GM23248 (cell line): ENCODE data around the gene UTY. TPM values are rescaled to one million over a fixed set of nuclear protein-coding genes. Genes with fewer than 3 reads are reported as not detected.

Experiments used
- DNase-seq: peaks from one replicate; pipeline ENCODE4 v3.0.0-alpha.2; 2015
- H2AFZ ChIP-seq: fragments of 200-600 bp; sonication (generic); 2 replicates; pipeline ENCODE4 v1.6.1; 2016; ENCODE audit warnings: antibody characterized with exemption
- H3F3A ChIP-seq: fragments of 200-600 bp; sonication (generic); 2 replicates; pipeline ENCODE4 v1.6.1; 2016; ENCODE audit warnings: mild to moderate bottlenecking, antibody characterized with exemption, mixed run types; ENCODE audit not compliant: insufficient read depth
- H3K27ac ChIP-seq: fragments of 200-600 bp; sonication (generic); 2 replicates; pipeline ENCODE4 v1.5.1; 2016; ENCODE audit warnings: mild to moderate bottlenecking
- H3K27me3 ChIP-seq: fragments of 200-600 bp; sonication (generic); replicated peaks from 2 replicates; pipeline ENCODE4 v1.6.1; 2016; ENCODE audit warnings: mild to moderate bottlenecking; ENCODE audit not compliant: insufficient read depth
- H3K36me3 ChIP-seq: fragments of 200-600 bp; sonication (generic); 2 replicates; pipeline ENCODE4 v1.6.1; 2016; ENCODE audit warnings: low read depth, mild to moderate bottlenecking
- H3K4me1 ChIP-seq: fragments of 200-600 bp; sonication (generic); 2 replicates; pipeline ENCODE4 v1.6.1; 2016; ENCODE audit warnings: mild to moderate bottlenecking; ENCODE audit not compliant: insufficient read depth
- H3K4me2 ChIP-seq: fragments of 200-600 bp; sonication (generic); one replicate; pipeline ENCODE4 v1.6.1; 2016; ENCODE audit warnings: mild to moderate bottlenecking; ENCODE audit not compliant: unreplicated experiment
- H3K4me3 ChIP-seq: fragments of 200-600 bp; sonication (generic); 2 replicates; pipeline ENCODE4 v1.5.1; 2016; ENCODE audit warnings: mild to moderate bottlenecking
- H3K79me2 ChIP-seq: fragments of 200-600 bp; sonication (generic); 2 replicates; pipeline ENCODE4 v1.6.1; 2016; ENCODE audit warnings: mild to moderate bottlenecking; ENCODE audit not compliant: insufficient read depth
- H3K9ac ChIP-seq: fragments of 200-600 bp; sonication (generic); 2 replicates; pipeline ENCODE4 v1.6.1; 2016; ENCODE audit warnings: mild to moderate bottlenecking
- H3K9me2 ChIP-seq: fragments of 200-600 bp; sonication (generic); 2 replicates; pipeline ENCODE4 v1.6.1; 2016; ENCODE audit warnings: mixed run types, mild to moderate bottlenecking, moderate library complexity; ENCODE audit not compliant: insufficient read depth
- H3K9me3 ChIP-seq: fragments of 200-600 bp; sonication (generic); one replicate; pipeline ENCODE4 v1.6.1; 2017; ENCODE audit warnings: low read depth
- H4K20me1 ChIP-seq: fragments of 200-600 bp; sonication (generic); 2 replicates; pipeline ENCODE4 v1.6.0; 2016; ENCODE audit not compliant: insufficient read depth
- EZH2 ChIP-seq: fragments of 200-600 bp; sonication (generic); IDR thresholded peaks from 2 replicates; pipeline ENCODE4 v1.6.1; 2018; ENCODE audit warnings: antibody characterized with exemption, mild to moderate bottlenecking; ENCODE audit not compliant: insufficient read depth, poor library complexity, severe bottlenecking
- EZH2phosphoT487 ChIP-seq: fragments of 200-600 bp; sonication (generic); IDR thresholded peaks from 2 replicates; pipeline ENCODE4 v1.6.1; 2018; ENCODE audit warnings: antibody characterized with exemption, moderate library complexity, mild to moderate bottlenecking, low read depth; ENCODE audit not compliant: insufficient read depth
- WGBS, 2 experiments: methylation state at CpG; one replicate each; pipeline ENCODE4 v1.1.6; 2015 to 2017; ENCODE audit warnings: low lambda C conversion rate in 2 of 2, low coverage in 1 of 2; ENCODE audit errors: missing lambda C conversion rate in 2 of 2; 5-methylcytosine and 5-hydroxymethylcytosine counted together
- in situ Hi-C: fragments of 300-500 bp; cut with MboI; formaldehyde crosslinking; loops from 2 replicates; pipeline ENCODE4 v1.15.0; 2020
- polyA plus RNA-seq: library from polyadenylated mRNA; unstranded; fragments of >200 nt; fragmentation: Nextera tagmentation; extraction: Ambion mirVana; gene quantifications from 2 replicates; pipeline ENCODE4 v1.2.1, GENCODE V29; 2016
- total RNA-seq: library from RNA; depleted of rRNA; stranded (reverse); fragments of >200 nt; shearing (Covaris generic); gene quantifications from 2 replicates; pipeline ENCODE4 v1.2.3, GENCODE V29; 2014; rRNA removed

The UTY gene
- total and polyA plus RNA-seq, 2 experiments from 2014 or later, result 5.9 to 11.2 TPM

DNA sequence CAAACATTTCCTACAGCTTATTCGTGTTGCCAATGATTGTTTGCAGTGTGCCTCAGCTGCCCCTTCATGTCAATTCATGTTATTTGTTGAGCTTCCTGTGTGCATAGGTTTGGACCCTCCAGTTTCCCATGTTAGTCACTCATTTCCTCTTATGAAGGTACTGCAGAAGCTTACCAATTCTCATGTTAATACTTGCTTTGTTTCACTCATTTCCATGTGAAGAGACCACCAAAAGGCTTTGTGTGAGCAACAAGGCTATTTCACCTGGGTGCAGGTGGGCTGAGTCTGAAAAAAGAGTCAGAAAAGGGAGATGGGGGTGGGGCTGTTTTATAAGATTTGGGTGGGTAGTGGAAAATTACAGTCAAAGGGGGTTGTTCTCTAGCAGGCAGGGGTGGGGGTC, 274.6 kb downstream of the UTY start:
- in situ Hi-C loops, result loop anchor here (25.0 kb wide), 2 partner anchors 93 to 243 kb away; no protein-coding TSS in a partner anchor
- Histone ChIP-seq H3K27me3 (no peaks in the 10 kb centered on the region), H3K9me3 (no peaks in the 10 kb centered on the region), H2AFZ (no peak overlapping the region), H3K4me3 (no peak overlapping the region), H3K79me2 (no peaks in the 10 kb centered on the region), H4K20me1 (no peaks in the 10 kb centered on the region), H3K4me1 (no peaks in the 10 kb centered on the region), H3K36me3 (no peaks in the 10 kb centered on the region), H3K4me2 (no peak overlapping the region), H3F3A (no peaks in the 10 kb centered on the region), H3K9me2 (no peaks in the 10 kb centered on the region), H3K27ac (no peak overlapping the region), H3K9ac (no peak overlapping the region)
- no peak for TF ChIP-seq EZH2phosphoT487
- TF ChIP-seq EZH2, result no peak
- WGBS, 2 experiments, result 8 to 13% methylated on average over 1 of the region's 1 CpG
- no peak for DNase-seq

Other genes with a start within 250 kb of the UTY start
- 0.43 TPM in 1 of 2 replicates, not detected in the other for gene TMSB4Y, start 223.9 kb upstream of the UTY start, total RNA-seq
- 0.33 and 1.0 TPM in 2 replicates for gene TMSB4Y, start 223.9 kb upstream of the UTY start, polyA plus RNA-seq